GM19372 (cell line): Measurements from ENCODE around the gene HNRNPK.
A peak's percentile ranks its signal among the peaks of the same experiment; 100 is the strongest.
"Not testable (repeated sequence)": the region's sequence is repeated elsewhere in the genome, so short reads cannot be mapped to it uniquely, and the experiment has no call there.

Experiments used
- ATAC-seq: cut with Tn5 transposase; IDR thresholded peaks from one replicate; pipeline ENCODE4 v1.9.1; 2021; ENCODE audit warnings: mild to moderate bottlenecking, low read depth, moderate library complexity; ENCODE audit not compliant: unreplicated experiment

HNRNPK gene

DNA sequence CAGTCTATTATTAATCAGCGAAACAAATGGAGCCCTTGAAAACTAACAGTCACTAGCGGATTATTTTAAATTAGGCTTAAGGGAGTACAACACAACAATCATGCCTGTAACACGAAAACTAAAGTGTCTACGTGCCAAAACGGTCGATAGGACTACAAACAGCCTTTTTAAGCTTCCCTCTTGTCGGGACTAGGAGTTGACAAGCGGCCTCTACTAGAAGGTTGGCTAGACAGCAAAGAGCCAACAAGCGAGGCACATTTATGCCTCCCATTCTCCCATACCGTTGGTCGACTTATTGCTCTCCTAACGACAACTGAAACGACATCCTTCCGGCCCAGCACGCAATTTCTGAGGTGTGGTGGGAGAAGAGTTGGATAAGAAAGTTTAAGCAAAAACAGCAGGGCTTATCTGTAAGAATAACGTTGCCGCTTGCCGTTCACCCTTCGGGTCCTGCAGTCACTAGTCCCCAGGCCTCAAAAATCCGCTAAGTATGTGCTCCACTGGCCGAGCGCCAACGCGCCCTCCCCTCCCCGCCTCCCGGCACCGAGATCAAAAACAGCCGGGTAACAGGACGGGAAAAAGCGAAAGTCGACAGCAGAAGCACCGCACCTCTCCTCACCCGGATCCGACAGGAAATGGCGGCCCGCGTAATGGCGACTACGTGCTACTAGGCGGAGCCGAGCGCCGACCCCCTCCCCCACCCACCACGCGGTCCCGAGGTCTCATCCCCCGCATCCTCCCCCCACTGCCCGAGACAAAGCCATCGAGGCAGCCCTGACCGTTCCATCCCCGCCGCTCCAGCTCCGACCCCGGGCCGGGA lies 813 bp downstream of the HNRNPK start:
- peak; percentile 19 for ATAC-seq

DNA sequence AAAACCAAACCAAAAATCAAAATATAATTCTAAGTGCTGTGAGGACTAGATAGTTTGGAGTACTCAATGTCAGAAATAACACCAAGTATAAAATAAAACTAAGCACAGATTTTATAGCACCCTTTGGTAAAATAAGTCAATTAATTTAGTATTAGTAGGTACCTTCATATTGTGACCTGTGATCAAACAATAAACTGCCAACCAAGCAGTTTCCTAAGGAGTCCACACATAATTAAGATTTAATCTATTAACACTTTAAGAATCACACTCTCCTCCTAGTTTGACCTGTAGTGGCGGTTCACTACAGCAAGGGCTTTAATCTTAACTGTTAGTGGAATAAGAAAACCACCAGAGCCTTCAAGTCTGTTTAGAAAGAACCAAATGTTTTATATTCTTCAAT lies 2.8 kb downstream of the HNRNPK start:
- ATAC-seq: no peak

DNA sequence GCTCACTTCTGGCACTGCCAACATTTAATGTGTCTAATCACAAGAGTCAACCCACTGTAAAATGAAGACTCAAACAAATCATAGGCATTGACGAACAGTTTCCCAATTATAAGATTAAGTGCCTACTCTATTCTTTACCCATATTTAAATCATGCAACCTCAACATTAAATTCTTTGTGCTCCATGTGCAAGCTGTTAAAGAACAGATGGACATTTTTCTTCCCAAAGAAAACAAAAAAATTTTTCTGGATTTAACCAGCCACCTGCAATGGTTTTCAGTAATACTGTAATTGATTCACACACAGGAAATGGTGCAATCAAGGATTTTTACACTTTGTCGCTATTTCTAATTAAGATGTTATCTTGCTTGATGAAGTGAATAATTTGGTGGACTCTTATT lies 3.6 kb downstream of the HNRNPK start:
- no peak for ATAC-seq

DNA sequence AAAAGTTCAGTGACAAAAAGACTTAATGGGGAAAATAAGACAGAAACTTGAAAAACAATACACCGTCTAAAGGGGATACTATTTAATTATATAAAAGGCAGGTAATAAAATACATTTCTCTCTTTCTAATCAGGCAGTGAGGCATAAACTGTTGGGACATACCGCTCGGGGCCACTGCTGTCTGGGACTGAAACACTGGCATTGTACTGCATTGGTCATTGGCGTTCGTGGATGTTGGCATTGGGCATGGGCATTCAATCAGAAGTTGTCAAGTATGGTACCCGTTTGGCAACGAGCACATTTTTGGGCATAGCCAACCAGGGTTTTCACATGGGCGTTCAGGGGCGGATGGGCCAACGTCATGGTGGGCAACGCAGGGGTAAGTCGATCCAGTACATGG lies 4.7 kb downstream of the HNRNPK start:
- ATAC-seq: no peak

DNA sequence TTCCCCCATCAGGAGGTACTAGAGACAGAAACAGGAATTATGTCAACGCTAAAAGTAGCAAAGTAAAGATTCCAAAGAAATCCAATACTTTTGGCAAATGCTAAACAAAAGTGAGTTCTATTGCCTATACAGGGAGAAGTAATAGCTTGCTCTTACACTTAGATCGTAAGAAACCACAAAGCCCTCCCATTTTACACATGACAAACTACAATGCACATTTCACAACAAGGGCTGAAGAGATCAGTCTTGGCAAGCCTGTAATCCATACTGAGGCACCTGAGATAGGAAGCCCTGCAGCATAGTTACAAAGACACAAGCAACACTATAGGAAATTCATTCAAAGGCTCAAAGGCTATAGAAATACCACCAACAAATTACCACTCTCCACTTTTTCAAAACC lies 7.7 kb downstream of the HNRNPK start:
- no peak for ATAC-seq

DNA sequence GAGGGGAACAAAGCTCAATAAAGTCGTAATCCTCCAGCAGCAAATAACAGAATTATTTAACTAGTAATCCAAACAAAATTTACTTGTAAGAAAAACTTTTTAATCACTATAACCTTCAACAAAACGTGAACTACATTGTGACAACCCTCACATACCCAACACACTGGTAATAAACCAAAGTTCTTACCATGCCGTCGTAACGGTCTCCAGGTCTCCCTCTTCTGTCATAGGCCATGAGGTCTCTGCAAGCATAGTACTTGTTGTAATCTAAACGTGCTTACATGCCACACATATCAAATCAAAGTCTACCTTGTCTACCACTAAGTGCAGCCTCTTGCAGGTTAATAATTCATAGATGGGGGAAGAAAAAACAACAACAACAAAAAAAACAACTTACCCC lies 8.5 kb downstream of the HNRNPK start:
- no peak for ATAC-seq

DNA sequence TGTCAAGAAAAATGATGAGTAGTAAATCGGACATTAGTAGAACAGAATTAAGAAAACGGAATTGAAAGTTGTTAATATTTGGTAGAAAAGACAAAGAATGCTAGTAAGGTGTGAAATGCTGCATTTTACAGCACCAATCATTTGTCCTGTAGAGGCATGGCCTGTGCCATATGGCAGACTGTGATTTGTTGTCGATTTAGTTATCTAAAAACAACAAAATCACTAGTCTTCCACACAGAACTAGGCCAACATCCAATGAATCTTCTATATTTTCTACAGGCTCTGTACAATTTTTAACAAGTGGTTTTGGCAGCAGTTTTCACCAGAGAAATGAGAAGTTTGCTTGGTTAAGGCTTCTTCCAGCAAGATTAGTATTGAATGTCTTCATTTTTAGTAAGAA lies 10.4 kb downstream of the HNRNPK start:
- ATAC-seq: no peak

DNA sequence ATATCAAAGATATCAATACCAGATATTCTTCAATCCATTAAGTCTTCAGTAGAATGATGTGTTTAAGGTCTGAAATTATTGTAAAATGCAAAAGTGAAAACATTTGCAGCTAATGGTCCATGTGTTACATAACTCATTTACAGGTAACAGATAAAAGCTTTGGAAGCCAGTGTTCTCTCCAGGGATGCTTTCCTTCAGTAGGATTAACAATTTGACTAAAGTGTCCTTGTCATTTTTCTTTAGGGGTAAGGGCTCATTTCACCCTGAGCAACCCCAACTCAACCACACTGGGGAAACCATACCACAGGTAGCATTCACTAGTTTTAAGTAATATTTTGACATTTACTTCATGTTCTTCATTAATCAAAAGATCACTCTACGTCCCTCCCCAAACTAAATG lies 12.9 kb downstream of the HNRNPK start:
- ATAC-seq: no peak

DNA sequence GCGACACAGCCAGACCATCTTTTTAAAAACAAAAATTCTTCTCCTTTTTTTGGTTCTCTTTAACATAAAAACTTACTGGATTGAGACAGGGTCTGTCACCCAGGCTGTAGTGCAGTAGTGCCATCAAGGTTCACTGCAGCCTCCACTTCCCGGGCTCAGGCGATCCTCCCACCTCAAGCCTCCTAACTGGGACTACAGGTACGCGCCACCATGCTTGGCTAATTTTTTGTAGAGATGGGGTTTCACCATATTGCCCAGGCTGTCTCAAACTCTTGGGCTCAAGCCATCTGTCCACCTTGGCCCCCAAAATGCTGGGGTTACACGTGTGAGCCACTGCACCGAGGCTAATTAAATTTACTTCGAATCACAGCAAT lies 13.8 kb downstream of the HNRNPK start:
- no peak for ATAC-seq

DNA sequence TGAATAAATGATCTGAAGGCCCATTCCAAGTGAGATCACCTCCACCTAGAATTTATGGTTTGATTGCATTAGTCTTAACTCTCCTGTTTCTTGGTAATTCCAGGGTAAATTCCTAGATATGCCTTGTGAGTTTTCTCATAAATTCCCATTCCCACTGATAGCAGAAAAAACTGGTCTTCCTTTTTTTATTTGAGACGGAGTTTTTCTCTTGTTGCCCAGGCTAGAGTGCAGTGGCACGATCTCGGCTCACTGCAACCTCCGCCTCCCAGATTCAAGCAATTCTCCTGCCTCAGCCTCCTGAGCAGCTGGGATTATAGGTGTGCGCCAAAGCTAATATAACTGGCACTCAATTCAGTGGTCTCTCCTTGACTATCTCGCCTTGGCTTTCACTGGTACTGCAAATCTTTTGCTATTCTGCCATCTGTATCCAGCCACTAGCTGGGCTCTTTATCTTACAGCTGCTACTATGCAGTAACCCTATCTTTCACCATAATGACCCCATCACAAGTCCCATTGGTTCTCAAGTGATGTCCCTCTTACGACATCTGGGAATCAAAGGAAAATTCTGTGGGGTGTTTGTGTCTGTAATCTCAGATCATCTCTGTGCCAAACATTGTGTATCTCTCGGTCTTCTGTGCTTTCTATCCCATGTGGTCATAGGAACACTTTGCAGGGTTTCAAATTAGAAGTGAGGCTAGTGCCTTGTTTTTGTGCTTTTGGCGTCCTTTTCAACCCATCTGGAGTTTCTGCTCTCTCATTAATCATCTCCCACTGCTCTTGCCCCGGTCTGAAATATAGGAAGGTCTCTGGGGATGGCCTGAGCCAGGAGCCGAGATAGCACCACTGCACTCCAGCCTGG lies 14.4 kb downstream of the HNRNPK start:
- no peak for ATAC-seq

DNA sequence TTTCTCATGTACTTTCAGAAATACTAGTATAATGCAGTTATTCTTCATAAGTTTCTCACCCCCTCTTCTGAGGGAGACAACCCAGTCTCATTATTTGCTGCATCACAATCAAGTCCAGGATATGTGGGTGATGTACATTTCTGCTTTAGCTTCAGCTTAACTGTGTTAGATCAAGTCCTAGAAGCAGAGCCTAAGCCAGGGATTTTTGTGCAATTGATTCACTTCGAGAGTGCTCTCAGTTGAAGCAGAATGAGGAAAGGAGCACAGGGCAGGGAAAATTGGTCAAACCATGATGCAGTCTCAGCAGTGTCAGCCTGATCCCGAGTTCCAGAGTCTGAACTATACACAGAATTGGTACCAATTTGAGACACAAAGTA lies 15.1 kb downstream of the HNRNPK start:
- no peak for ATAC-seq

DNA sequence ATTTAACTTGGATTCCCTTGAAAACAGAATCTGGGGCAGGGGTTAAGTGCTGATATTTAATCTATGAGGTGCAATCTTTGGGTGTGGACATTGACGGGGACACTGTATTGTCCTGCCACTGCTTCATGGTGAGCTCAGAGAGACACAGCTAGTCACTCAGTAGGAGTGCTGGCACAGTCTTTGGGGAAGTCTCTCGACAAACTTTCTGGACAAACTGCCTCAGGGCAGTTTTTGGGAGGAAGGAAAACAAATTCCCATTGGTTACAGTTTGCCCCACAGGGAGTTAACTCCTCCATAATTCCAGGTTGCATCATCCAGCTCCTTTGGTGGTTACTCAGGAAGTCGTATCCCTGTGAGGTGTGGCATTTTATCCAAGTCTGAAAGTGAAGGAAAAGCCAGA lies 17.9 kb downstream of the HNRNPK start:
- ATAC-seq: no peak

DNA sequence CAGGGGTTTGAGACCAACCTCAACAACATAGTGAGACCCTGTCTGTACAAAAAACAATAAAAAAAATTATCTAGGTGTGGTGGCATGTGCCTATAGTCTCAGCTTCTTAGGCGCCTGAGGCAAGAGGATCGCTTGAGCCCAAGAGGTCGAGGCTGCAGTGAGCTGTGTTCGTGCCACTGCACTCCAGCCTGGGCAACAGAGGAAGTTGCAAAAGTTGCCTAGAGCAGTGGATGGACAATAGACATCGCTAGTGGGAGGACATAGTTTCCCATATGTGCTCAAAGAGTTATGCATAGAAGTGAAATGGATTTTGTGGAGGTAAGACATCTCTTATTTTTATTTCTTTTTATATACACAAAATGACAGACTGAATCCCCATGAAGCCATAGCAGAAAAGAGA lies 19.0 kb downstream of the HNRNPK start:
- no peak for ATAC-seq

DNA sequence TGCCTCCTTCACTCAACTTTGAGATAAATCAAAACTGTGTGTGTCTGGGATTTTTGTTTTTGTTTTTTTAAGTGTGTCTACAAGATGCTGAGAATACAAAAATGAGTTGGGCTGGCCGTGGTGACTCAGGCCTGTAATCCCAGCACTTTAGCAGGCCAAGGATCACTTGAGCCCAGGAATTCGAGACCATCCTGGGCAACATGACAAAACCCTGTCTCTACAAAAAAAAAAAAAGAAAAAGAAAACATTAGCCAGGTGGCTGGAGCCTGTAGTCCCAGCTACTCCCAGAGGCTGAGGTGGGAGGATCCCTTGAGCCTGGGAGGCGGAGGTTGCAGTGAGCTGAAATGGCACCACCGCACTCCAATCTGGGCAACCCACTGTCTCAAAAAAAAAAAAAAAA lies 21.0 kb downstream of the HNRNPK start:
- ATAC-seq: no peak

DNA sequence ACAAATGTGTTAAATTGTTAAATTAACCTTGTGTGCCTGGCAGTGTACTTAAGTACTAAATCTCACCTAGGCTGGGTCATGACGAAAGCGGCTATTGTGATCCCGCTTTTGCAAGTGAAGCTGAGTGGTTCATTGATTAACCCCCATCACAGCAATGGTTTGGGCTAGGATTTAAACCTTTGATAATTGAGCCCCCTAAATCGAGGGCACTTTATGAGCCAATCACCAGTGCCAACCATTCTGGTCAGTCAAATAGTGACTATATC lies 22.8 kb downstream of the HNRNPK start:
- ATAC-seq: no peak

DNA sequence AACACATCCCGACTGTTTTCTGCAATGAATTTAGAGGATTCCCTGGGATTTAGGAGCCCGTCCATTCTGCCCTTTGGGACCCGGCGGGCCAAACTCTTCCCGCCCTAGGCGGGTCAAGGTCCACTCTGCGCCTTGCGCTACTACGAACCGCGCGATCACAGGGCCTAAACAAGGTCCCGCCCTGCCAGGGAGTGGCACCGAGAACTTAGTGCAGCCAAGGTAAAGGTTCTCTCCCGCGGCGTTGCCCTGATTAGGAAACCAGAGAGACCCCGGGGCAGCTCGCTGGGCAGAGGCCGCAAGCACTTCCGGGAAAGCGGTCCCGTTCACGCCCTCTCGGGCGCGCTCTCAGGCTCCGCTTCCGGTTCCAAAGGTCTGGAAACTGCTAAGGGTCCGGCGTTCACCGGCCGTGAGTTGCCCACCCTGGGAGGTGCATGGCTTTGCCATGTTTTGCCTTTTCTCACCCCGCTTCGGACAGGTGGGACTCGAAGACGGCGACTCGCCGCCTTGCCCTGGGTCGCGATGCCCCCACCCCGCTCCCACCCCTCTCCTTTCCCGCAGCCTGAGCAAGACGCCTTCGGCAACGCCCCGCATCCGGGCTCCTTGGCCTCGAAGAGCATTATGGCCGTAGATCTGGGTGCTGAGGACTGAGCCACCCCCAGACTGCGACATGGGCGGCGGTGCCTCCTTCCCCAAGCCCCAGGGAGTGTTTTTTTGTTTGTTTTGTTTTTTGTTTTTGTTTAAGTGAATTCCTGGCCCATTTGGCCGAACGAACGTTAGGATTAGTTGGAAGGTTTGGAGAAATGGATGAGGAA lies 23.4 kb downstream of the HNRNPK start:
- peak; percentile 81 for ATAC-seq

DNA sequence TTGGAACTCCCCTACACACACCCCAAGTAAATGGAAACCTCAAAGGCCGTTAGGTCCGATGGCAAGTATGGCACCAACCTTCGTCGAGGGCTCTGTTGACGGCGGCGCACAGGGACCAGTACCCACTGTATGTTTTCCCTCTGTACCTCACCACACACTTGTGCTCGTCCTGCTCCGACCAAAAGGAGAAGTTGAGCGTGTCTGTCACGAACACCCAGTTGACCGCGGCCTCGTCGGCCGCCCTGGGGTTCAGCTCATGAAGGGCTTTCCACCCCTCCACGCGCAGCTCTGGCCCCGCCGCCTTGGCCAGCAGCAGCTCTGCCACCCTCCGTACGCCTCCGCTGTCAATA lies 24.0 kb downstream of the HNRNPK start:
- peak; percentile 58 for ATAC-seq

DNA sequence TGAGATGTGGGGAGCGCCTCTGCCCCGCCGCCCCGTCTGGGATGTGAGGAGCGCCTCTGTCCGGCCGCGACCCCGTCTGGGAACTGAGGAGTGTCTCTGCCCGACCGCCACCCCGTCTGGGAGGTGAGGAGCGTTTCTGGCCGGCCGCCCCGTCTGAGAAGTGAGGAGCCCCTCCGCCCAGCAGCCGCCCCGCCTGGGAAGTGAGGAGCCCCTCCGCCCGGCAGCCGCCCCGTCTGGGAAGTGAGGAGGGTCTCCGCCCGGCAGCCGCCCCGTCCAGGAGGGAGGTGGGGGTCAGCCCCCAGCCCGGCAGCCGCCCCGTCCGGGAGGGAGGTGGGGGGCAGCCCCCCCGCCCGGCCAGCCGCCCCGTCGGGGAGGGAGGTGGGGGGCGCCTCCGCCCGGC lies 31.9 kb downstream of the HNRNPK start:
- not testable (repeated sequence) for ATAC-seq

DNA sequence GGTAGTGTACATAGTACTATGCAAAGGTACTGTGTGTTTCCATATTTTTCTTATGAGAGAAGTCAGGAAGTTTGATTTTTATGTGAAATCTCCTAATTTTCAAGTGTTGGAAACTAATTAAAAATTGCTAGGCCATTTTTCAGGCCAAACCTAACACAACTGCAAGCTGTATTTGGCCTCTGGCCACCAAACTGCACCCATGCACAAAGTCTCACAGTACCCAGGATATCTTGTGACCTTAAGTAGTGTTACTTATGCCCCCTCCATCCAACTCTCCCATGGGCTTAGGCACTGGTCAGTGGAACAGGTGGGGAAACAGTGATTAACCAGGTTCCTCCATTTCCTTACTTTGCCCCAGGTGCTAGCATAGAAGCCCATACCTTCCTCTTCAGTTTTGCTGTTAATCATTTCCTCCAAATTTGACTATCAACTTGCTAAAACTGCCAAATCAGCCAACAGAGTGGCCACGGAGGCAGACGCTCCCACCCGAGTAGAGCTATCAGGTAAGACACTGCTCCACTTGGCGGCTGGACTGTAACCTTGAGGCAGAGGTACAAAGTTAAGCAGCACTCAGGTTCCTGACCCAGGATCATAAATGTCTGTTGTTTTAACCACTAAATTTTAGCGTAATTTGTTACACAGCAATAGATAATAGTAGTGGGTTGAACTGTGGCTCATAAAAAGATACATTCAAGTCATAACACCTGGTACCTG lies 39.3 kb downstream of the HNRNPK start:
- no peak for ATAC-seq

DNA sequence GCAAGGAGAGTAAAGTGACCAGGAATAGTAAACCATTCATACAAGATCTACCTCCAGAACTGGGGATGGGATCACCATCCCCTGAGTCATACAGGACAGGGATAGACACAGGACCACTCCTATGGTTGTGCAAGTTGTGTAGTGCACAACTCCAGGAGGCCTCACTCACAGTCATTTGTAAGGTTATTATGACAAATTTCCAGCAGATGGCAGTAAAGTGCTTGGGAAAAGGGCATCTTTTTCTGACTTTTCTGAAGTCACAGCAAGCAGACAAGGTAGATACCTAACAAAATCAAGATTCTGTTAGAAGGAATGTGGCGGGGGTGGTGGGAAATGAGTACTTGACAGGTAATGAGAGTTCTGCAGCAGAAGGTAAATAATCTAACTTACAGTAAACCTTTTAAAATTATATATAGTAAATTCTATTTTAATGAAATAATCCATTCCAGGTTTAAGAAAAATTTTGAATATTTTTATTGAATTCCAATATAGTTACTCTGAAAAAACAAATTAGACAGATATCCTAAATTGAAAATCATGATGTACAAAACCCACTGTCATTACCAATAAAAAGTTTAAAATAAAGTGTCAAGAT lies 42.1 kb downstream of the HNRNPK start:
- ATAC-seq: no peak
